GM18858 (cell line): ENCODE results near the gene TMEM237.

Source experiments
- ATAC-seq: cut with Tn5 transposase; IDR thresholded peaks from one replicate; pipeline ENCODE4 v1.9.1; 2021; ENCODE audit not compliant: unreplicated experiment

TMEM237 gene

GRCh38 chr2:201642579-201643215 lies 606 bp downstream of the TMEM237 start:
- ATAC-seq = peak; percentile 53

- ATAC-seq = peak; percentile 33
Observed at GRCh38 chr2:201642086-201642578, 1.2 kb downstream of the TMEM237 start.

GRCh38 chr2:201639205-201639604 lies 4.1 kb downstream of the TMEM237 start:
- no peak for ATAC-seq

GRCh38 chr2:201638326-201638725 lies 5.0 kb downstream of the TMEM237 start:
- no peak for ATAC-seq

- no peak for ATAC-seq
Observed at GRCh38 chr2:201633661-201634249, 9.5 kb downstream of the TMEM237 start.

GRCh38 chr2:201631041-201631440 lies 12.3 kb downstream of the TMEM237 start:
- ATAC-seq = no peak

- ATAC-seq = no peak
Observed at GRCh38 chr2:201630577-201630976, 12.7 kb downstream of the TMEM237 start.

- no peak for ATAC-seq
Observed at GRCh38 chr2:201628545-201628944, 14.8 kb downstream of the TMEM237 start.

GRCh38 chr2:201622306-201622970 lies 20.9 kb downstream of the TMEM237 start:
- no peak for ATAC-seq

GRCh38 chr2:201621293-201621999 lies 21.9 kb downstream of the TMEM237 start:
- ATAC-seq = no peak

GRCh38 chr2:201618744-201619662 lies 24.3 kb downstream of the TMEM237 start:
- no peak for ATAC-seq

- no peak for ATAC-seq
Observed at GRCh38 chr2:201608021-201608420, 35.3 kb downstream of the TMEM237 start.

- ATAC-seq = no peak
Observed at GRCh38 chr2:201607568-201607967, 35.7 kb downstream of the TMEM237 start.

GRCh38 chr2:201600906-201601305 lies 42.4 kb downstream of the TMEM237 start:
- no peak for ATAC-seq

GRCh38 chr2:201597397-201597796 lies 45.9 kb downstream of the TMEM237 start:
- no peak for ATAC-seq

- no peak for ATAC-seq
Observed at GRCh38 chr2:201580486-201580885, 62.8 kb downstream of the TMEM237 start.

GRCh38 chr2:201579536-201579935 lies 63.8 kb downstream of the TMEM237 start:
- ATAC-seq = no peak

- ATAC-seq = no peak
Observed at GRCh38 chr2:201575971-201576370, 67.3 kb downstream of the TMEM237 start.

GRCh38 chr2:201574766-201575165 lies 68.5 kb downstream of the TMEM237 start:
- no peak for ATAC-seq

GRCh38 chr2:201572846-201573508 lies 70.3 kb downstream of the TMEM237 start:
- ATAC-seq = no peak
